Fibroblast of lung (primary cell): ENCODE data around the gene PROSER2.

Experiments
- EZH2 ChIP-seq: IDR thresholded peaks from 2 replicates; pipeline ENCODE4 v1.5.1; 2012; ENCODE audit warnings: low read length, control low read depth, mild to moderate bottlenecking; ENCODE audit errors: missing control alignments
- TF ChIP-seq, protein P1 (sequence below), 2 donors: IDR thresholded peaks in 1 of 2; conservative IDR thresholded peaks in 1 of 2; 1 replicate in 1 of 2; 2 replicates in 1 of 2; pipeline ENCODE4 v1.5.1; 2011 to 2012; ENCODE audit warnings: low read length in 2 of 2, control low read depth in 1 of 2, inconsistent platforms in 1 of 2, low read depth in 1 of 2, mild to moderate bottlenecking in 1 of 2

DNA sequence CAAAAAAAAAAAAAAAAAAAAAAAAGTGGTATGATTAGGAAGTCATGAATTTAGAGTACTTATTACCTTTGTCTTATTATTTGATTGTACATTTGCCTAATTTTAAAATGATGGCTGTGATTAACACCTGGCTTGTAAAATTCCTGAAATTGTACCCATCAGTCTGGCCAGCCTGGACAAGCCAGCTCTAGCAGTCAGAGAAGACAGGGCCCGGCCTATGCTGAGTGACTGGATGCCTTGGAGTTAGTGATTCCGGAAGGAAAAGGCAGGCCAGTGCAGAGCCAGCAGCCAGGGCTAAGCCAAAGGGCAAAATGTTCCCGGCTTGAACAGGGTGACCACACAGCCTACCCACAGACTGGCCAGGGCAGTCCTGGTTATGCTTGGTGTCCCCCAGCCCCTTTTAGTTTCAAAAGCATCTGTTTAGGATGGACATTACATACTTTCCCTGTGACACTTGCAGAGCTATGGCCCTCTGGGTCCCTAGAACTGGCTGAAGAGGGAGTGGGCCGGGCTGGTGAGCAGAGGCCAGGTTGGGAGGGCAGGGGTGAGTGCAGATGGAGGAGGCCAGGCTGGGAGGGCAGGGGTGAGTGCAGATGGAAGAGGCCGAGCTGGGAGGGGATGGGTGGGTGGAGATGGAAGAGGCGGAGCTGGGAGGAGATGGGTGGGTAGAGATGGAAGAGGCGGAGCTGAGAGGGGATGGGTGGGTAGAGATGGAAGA is 61.7 kb downstream of the PROSER2 start:
- TF ChIP-seq, protein P1, sequence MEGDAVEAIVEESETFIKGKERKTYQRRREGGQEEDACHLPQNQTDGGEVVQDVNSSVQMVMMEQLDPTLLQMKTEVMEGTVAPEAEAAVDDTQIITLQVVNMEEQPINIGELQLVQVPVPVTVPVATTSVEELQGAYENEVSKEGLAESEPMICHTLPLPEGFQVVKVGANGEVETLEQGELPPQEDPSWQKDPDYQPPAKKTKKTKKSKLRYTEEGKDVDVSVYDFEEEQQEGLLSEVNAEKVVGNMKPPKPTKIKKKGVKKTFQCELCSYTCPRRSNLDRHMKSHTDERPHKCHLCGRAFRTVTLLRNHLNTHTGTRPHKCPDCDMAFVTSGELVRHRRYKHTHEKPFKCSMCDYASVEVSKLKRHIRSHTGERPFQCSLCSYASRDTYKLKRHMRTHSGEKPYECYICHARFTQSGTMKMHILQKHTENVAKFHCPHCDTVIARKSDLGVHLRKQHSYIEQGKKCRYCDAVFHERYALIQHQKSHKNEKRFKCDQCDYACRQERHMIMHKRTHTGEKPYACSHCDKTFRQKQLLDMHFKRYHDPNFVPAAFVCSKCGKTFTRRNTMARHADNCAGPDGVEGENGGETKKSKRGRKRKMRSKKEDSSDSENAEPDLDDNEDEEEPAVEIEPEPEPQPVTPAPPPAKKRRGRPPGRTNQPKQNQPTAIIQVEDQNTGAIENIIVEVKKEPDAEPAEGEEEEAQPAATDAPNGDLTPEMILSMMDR (conservative IDR thresholded peaks at IDR 0.05 in 1 of 2, IDR thresholded peaks at IDR 0.05 in 1 of 2; ENCODE audit: low read depth in 1 of 2, low read length in 2 of 2): no peak
- no peak for TF ChIP-seq EZH2
